ENCODE data around the gene SFSWAP. TPM values are rescaled to one million over a fixed set of nuclear protein-coding genes. Genes with fewer than 3 reads are reported as not detected.
"Not testable (repeated sequence)": the region's sequence is repeated elsewhere in the genome, so short reads cannot be mapped to it uniquely, and the experiment has no call there.

SFSWAP gene
- total RNA-seq, 2 donors from 2014 or later: 58.5 to 61.5 TPM

DNA sequence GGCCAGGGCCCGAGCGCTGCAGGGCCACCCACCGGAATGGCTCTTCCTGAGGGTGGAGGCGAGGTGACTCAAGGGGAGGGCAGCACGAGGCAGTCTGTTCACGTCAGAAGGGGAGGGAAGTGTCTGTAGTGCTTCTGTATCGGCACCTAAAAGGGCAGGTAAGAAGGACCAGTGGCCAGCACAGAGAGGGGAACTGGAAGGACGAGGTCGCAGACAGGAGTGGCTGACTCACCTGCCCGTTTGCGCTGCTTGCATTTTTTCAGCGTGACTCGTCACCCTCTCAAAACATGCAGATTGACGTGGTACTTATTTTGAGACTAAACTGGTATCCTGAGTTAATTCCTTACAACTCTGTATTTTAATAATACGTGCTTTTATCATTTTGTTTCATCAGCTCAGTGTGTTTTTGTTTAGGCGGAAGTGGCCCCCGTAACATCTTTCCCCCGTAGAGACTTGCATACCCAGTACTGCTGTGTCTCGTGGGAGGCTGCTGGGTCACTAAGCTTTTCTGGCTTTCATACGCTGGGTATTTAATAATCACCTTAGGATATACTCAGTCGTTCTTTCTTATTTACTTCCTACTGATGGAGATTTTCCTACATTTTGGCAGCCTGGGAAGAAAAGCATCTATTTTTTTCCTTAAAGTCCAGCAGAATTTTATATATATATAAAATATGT is 26.4 kb downstream of the SFSWAP start:
- peak in 1 of 2 donors; percentile 18 for ATAC-seq (replicated peaks in 1 of 2)
- Mint-ChIP-seq H3K4me3 (no peak overlapping the region), H3K4me1 (ENCODE audit: low read depth) (peaks cover 8% of the 10 kb centered on the region), H3K9me3 (no peaks in the 10 kb centered on the region), H3K27me3 (ENCODE audit: low read depth) (no peaks in the 10 kb centered on the region), H3K36me3 (ENCODE audit: insufficient read depth in 2 of 2) (peaks cover 10 to 16% of the 10 kb centered on the region in 2 donors), H3K27ac (no peak overlapping the region)
- DNase-seq: no peak

DNA sequence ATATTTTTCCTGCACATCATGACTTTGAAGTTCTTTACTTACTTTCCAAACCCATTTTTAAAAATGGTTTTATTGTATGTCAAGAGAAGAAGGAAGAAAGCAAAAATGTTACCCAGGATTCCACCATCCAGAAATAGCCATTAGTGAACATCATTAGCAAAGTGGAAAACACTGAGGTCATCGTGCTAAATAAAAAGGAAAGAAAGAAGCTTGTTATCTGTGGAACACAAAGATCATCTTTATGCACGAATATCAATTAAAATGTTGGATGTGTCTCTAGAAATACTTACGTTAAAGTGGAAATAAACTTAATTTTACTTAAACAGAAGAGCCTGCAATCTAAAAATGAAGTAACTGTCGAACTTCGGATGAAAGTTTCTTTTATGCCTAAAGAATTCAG is 27.3 kb downstream of the SFSWAP start:
- H3K36me3 Mint-ChIP-seq (ENCODE audit: insufficient read depth in 2 of 2): peaks cover 12 to 26% of the 10 kb centered on the region in 2 donors

DNA sequence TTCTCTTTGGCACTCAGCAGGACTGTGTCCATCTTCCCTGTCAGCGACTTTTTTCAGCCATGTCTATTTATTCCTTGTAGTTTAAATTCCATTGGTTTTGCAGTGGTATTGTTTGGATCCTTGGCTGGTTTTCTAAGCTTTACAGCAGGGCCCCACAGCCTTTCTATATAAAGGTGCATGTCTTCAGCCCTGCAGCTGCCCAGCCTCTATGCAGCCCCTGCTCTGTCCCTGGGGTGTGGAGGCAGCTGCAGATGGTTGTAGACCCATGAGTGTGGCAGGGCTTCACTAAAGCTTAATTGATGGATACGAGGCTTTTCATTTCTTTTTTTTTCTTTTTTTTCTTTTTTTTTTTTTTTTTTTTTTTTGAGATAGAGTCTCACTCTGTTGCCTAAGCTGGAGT is 29.7 kb downstream of the SFSWAP start:
- Mint-ChIP-seq H3K4me1 (ENCODE audit: low read depth) (peaks cover 8% of the 10 kb centered on the region), H3K27ac (no peak overlapping the region), H3K36me3 (ENCODE audit: insufficient read depth in 2 of 2) (peaks cover 21 to 44% of the 10 kb centered on the region in 2 donors), H3K27me3 (ENCODE audit: low read depth) (no peaks in the 10 kb centered on the region), H3K9me3 (peaks cover 4 to 7% of the 10 kb centered on the region in 2 donors), H3K4me3 (no peak overlapping the region)
- DNase-seq: no peak
- ATAC-seq (replicated peaks in 1 of 2): no peak

More for the DNA sequence above, 27.3 kb downstream of the SFSWAP start:
- peaks cover 4% of the 10 kb centered on the region in 2 donors for H3K9me3 Mint-ChIP-seq
- no peak overlapping the region for H3K4me3 Mint-ChIP-seq
- H3K27ac Mint-ChIP-seq: no peak overlapping the region
- ATAC-seq (replicated peaks in 1 of 2) (no peak), DNase-seq (no peak)
- no peaks in the 10 kb centered on the region for H3K27me3 Mint-ChIP-seq (ENCODE audit: low read depth)
- peaks cover 8% of the 10 kb centered on the region for H3K4me1 Mint-ChIP-seq (ENCODE audit: low read depth)

DNA sequence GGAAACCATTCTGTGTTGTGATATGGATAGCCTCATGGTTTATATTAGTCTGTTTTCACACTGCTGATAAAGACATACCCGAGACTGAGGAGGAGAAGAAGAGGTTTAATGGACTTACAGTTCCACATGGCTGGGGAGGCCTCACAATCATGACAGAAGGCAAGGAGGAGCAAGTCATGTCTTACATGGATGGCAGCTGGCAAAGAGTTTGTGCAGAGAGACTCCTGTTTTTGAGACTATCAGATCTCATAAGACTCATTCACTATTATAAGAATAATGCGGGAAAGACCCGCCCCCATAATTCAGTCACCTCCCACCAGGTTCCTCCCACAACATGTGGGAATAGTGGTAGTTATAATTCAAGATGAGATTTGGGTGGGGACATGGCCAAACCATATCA is 31.9 kb downstream of the SFSWAP start:
- H3K4me3 Mint-ChIP-seq: not testable (repeated sequence)
- H3K36me3 Mint-ChIP-seq (ENCODE audit: insufficient read depth in 2 of 2): peaks cover 26 to 42% of the 10 kb centered on the region in 2 donors

DNA sequence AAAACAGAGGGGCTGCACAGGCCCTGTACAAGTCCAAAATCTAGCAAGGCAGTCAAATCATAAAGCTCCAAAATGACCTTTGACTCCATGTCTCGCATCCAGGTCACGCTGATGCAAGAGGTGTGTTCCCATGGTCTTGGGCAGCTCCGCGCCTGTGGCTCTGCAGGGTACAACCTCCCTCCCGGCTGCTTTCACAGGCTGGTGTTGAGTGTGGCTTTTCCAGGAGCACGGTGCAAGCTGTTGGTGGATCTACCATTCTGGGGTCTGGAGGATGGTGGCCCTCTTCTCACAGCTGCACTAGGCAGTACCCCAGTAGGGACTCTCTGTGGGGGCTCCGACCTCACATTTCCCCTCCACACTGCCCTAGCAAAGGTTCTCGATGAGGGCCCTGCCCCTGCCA is 32.5 kb downstream of the SFSWAP start:
- Mint-ChIP-seq H3K36me3 (ENCODE audit: insufficient read depth in 2 of 2) (peaks cover 26 to 42% of the 10 kb centered on the region in 2 donors), H3K27ac (peak overlapping the region; percentile 51)
- H3K4me3 Mint-ChIP-seq; DNase-seq; H3K9me3 Mint-ChIP-seq; H3K27me3 Mint-ChIP-seq (ENCODE audit: low read depth); ATAC-seq (replicated peaks in 1 of 2); H3K4me1 Mint-ChIP-seq (ENCODE audit: low read depth): not testable (repeated sequence)

More for the DNA sequence above, 31.9 kb downstream of the SFSWAP start:
- not testable (repeated sequence) for ATAC-seq (replicated peaks in 1 of 2); H3K27me3 Mint-ChIP-seq (ENCODE audit: low read depth); H3K27ac Mint-ChIP-seq; DNase-seq; H3K4me1 Mint-ChIP-seq (ENCODE audit: low read depth); H3K9me3 Mint-ChIP-seq

DNA sequence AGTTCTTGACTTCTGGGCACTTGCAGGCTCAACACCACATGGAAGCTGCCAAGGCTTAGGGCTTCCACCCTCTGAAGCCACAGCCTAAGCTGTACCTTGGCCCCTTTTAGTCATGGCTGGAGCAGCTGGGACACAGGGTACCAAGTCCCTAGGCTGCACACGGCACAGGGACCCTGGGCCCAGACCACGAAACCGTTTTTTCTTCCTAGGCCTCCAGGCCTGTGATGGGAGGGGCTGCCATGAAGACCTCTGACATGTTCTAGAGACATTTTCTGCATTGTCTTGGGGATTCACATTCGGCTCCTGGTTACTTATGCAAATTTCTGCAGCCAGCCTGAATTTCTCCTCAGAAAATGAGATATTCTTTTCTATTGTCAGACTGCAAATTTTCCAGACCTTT is 33.0 kb downstream of the SFSWAP start:
- not testable (repeated sequence) for H3K27ac Mint-ChIP-seq; DNase-seq; H3K4me1 Mint-ChIP-seq (ENCODE audit: low read depth); ATAC-seq (replicated peaks in 1 of 2); H3K27me3 Mint-ChIP-seq (ENCODE audit: low read depth); H3K4me3 Mint-ChIP-seq; H3K9me3 Mint-ChIP-seq
- peaks cover 26 to 42% of the 10 kb centered on the region in 2 donors for H3K36me3 Mint-ChIP-seq (ENCODE audit: insufficient read depth in 2 of 2)

DNA sequence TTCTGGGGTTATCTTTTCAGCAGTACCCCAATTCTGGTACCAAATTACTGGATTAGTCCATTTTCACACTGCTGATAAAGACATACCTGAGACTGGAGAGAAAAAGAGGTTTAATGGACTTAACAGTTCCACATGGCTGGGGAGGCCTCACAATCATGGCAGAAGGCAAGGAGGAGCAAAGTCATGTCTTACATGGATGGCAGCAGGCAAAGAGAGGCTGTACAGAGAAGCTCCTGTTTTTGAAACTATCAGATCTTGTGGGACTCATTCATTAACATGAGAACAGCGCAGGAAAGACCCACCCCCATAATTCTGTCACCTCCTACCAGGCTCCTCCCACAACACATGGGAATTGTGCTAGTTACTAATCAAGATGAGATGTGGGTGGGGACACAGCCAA is 33.8 kb downstream of the SFSWAP start:
- H3K9me3 Mint-ChIP-seq; H3K27ac Mint-ChIP-seq; H3K4me1 Mint-ChIP-seq (ENCODE audit: low read depth); H3K4me3 Mint-ChIP-seq; DNase-seq; ATAC-seq (replicated peaks in 1 of 2); H3K27me3 Mint-ChIP-seq (ENCODE audit: low read depth): not testable (repeated sequence)
- H3K36me3 Mint-ChIP-seq (ENCODE audit: insufficient read depth in 2 of 2): peaks cover 26 to 42% of the 10 kb centered on the region in 2 donors

DNA sequence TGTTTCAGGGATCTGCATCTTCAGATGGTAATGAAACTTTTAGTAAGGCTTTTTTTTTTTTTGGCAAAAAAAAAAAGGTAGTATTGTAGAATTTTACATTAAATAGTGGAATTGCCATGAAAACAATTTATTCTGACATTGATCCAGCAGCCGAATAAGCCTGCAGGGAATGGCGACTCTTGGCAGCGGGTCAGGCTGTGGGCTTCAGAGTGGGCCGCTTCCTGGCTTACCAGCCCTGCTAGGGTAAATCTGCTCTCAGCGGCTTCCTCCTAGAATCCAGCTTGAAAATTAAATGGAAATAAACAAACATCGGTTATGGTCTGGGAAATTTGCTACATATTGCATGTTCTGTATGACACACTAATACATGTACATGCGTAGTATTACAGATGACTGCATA is 34.8 kb downstream of the SFSWAP start:
- Mint-ChIP-seq H3K4me3 (no peak overlapping the region), H3K27ac (no peak overlapping the region), H3K9me3 (peaks cover 4 to 7% of the 10 kb centered on the region in 2 donors), H3K36me3 (ENCODE audit: insufficient read depth in 2 of 2) (peaks cover 26 to 38% of the 10 kb centered on the region in 2 donors), H3K4me1 (ENCODE audit: low read depth) (no peaks in the 10 kb centered on the region), H3K27me3 (ENCODE audit: low read depth) (no peaks in the 10 kb centered on the region)
- DNase-seq (no peak), ATAC-seq (replicated peaks in 1 of 2) (no peak)

DNA sequence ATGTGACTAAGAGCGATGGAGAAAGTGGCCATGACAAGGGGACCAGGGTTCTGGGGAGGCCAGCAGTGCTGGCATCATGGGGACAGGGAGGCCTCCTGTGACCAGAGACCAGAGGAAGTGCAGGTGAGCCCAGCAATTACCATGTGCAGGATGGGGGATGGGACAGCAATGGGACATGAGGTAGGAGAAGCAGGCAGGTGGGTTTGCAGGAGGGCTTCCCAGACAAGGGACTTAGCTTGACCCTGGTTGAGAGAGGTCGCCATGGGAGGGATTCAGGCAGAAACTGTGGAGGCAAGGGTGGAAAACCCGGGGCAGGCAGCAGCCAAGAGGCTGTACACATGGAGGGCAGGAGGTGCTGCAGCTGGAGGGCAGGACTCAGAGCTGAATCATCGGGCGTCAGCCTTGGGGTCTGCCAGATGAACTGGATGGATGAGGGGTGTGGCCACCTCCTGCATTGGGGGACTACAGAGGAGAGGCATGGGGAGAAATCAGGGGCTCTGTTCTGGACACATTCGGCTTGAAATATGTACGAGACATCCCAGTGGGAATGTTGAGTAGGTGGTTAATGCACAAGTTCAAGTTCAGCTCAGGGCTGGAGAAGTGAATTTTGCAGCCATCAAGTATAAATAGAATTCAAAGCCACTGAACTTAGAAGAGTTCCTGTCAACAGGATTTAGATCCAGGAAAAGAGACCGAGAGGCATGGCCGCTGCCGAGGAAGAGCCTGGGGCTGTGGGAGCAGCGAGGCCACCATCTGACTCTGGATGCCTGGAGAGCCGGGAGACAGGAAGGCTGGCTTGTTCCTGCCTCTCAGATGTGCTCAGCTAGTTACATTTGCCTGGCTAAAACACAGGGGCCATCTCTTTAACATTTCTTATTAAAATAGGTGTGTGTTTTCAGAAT is 36.6 kb downstream of the SFSWAP start:
- Mint-ChIP-seq H3K27me3 (ENCODE audit: low read depth) (no peaks in the 10 kb centered on the region), H3K4me3 (no peak overlapping the region), H3K36me3 (ENCODE audit: insufficient read depth in 2 of 2) (peaks cover 19 to 30% of the 10 kb centered on the region in 2 donors), H3K27ac (no peak overlapping the region), H3K4me1 (ENCODE audit: low read depth) (no peaks in the 10 kb centered on the region), H3K9me3 (peaks cover 4 to 7% of the 10 kb centered on the region in 2 donors)
- DNase-seq (no peak), ATAC-seq (replicated peaks in 1 of 2) (no peak)

DNA sequence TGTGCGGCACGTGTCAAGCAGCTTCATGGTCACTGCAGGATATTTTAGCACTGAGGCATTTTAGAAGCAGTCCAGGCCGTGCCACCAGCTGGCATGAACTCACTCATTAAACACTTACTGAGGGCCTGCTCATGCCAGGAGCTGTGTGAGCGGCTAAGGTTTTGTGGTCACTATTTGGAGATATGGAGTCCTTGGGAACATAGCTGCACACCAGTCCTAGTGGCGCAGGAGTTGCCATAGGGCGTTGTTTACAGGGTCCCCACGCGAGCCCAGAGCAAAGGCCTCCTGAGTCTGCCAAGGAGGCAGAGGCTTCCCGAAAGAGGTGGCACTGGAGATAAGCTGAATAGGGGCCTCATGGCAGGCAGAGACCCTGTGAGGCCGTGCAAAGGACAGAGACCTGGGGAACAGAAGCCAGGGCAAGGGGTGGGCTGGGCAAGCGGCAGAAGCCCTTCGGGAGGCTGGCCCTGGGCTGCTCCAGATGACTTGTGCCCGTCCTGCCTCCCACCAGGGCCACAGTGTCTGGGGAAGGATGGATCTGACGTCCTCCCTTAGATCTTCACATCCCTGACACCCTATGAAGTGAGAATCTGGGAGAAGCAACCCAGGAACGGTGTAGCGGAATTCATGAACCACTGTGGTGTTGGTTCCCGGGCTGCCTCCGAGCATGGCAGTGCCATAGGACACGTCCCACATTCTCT is 38.9 kb downstream of the SFSWAP start:
- H3K27ac Mint-ChIP-seq: no peak overlapping the region
- H3K9me3 Mint-ChIP-seq: no peaks in the 10 kb centered on the region
- peaks cover 8 to 19% of the 10 kb centered on the region in 2 donors for H3K36me3 Mint-ChIP-seq (ENCODE audit: insufficient read depth in 2 of 2)
- ATAC-seq (replicated peaks in 1 of 2) (no peak), DNase-seq (no peak)
- H3K4me3 Mint-ChIP-seq: no peak overlapping the region
- H3K27me3 Mint-ChIP-seq (ENCODE audit: low read depth): no peaks in the 10 kb centered on the region
- H3K4me1 Mint-ChIP-seq (ENCODE audit: low read depth): no peaks in the 10 kb centered on the region

DNA sequence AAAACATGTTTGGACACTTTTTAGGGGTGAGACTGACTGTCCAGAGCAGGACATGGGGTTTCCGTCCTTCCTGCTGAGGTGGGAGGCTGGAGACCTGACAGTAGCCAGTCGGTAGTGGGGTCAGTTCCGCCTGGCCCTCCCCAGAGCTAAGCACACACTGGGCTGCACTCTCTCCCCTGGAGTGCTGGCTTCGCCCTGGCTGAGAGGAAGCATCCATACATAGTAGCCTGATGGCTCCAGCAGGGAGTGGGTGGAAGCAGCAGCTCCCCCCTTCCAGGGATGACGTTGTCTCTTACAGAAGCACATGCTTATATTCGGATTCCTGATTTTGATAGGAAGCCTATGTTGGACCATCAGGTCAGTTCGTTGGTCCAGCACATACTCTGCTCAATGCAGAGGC is 40.4 kb downstream of the SFSWAP start:
- Mint-ChIP-seq H3K27me3 (ENCODE audit: low read depth) (no peaks in the 10 kb centered on the region), H3K4me1 (ENCODE audit: low read depth) (peaks cover 10% of the 10 kb centered on the region), H3K9me3 (no peaks in the 10 kb centered on the region), H3K27ac (no peak overlapping the region), H3K36me3 (ENCODE audit: insufficient read depth in 2 of 2) (peaks cover 8 to 21% of the 10 kb centered on the region in 2 donors), H3K4me3 (no peak overlapping the region)
- no peak for DNase-seq
- no peak for ATAC-seq (replicated peaks in 1 of 2)

DNA sequence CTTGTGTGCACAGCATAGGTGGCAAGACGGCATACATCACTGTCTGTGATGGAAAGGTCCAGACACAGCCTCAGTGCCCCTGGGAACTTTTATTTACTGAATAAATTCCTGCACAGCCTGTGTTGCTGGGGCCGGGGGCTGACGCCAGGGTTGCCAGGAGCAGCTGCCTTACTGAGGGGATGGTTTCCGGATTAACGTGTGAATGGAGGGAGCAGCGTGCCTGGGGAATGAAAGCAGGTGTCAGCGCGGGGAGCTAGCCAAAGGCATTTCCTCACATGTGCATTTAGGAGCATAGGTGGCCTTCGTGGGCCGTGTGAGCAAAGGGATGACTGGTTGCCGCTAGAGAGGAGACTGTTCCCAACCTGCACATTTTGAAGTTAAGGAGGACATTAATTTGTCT is 41.6 kb downstream of the SFSWAP start:
- H3K9me3 Mint-ChIP-seq: no peaks in the 10 kb centered on the region
- no peak overlapping the region for H3K27ac Mint-ChIP-seq
- H3K36me3 Mint-ChIP-seq (ENCODE audit: insufficient read depth in 2 of 2): peaks cover 7 to 27% of the 10 kb centered on the region in 2 donors

DNA sequence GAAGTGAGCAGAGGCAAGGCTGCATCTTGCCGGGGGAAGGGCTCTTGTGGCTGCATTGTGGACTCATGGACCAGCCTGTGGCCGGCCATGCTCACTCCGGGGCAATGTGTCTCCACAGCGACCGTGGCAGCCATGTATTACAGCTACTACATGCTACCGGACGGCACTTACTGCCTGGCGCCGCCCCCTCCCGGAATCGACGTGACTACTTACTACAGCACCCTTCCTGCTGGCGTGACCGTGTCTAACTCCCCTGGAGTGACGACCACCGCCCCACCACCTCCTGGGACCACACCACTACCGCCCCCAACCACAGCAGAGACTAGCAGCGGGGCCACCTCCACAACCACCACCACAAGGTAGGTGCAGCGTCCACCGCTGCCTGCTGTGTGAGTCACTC is 42.1 kb downstream of the SFSWAP start:
- Mint-ChIP-seq H3K36me3 (ENCODE audit: insufficient read depth in 2 of 2) (peaks cover 9 to 30% of the 10 kb centered on the region in 2 donors), H3K9me3 (no peaks in the 10 kb centered on the region), H3K4me3 (no peak overlapping the region), H3K27ac (no peak overlapping the region), H3K4me1 (ENCODE audit: low read depth) (peaks cover 10% of the 10 kb centered on the region), H3K27me3 (ENCODE audit: low read depth) (no peaks in the 10 kb centered on the region)
- DNase-seq (no peak), ATAC-seq (replicated peaks in 1 of 2) (no peak)

More for the DNA sequence above, 41.6 kb downstream of the SFSWAP start:
- ATAC-seq (replicated peaks in 1 of 2): no peak
- Mint-ChIP-seq H3K4me3 (no peak overlapping the region), H3K4me1 (ENCODE audit: low read depth) (peaks cover 10% of the 10 kb centered on the region), H3K27me3 (ENCODE audit: low read depth) (no peaks in the 10 kb centered on the region)
- DNase-seq: no peak

Data from activated T-cell treated with anti-CD3 and anti-CD28 coated beads, Interleukin-2, amount 50 U/mL, for 72 hours (primary cell).